HG02798 (cell line): ENCODE results near the gene POMT1.
"Not testable (repeated sequence)": the region's sequence is repeated elsewhere in the genome, so short reads cannot be mapped to it uniquely, and the experiment has no call there.

Experiments used
- ATAC-seq: cut with Tn5 transposase; IDR thresholded peaks from one replicate; pipeline ENCODE4 v1.9.1; 2021; ENCODE audit warnings: mild to moderate bottlenecking; ENCODE audit not compliant: unreplicated experiment, poor library complexity

Gene POMT1

DNA sequence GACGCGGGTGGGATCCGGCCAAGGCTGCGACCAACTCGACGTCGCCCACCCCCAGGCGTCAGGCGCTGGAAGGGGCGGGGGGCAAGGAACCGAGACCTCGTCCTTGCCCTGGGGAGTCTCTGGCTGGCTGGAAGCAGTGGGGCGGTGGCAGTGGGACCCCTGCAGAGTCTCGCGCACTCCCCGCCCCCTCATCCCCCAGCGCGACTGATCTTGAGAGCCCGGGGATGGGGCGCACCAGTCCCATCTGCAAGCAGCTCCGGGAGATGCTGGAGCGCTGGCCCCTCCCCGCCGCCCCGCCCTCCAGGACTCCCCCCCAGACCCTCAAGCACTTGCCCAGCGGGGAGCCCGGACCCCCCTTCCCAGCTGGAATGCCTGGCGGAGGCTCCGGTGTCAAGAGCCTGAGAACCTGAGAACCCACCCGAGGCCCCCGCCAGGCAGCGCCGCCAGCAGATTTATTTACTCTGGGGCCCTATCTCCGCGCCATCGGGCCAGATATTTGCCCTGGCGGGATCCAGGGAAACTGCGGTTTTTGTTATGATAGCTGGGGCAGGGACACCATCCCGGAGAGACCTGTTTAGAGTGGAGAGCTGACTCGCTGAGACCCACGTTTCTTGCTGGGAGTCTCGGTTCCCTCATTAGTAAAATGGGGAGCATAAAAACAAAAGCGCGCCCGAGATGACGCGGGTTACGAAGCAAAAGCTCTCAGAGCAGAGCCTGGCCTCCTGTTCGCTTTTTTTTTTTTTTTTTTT lies 43.8 kb downstream of the POMT1 start:
- no peak for ATAC-seq

DNA sequence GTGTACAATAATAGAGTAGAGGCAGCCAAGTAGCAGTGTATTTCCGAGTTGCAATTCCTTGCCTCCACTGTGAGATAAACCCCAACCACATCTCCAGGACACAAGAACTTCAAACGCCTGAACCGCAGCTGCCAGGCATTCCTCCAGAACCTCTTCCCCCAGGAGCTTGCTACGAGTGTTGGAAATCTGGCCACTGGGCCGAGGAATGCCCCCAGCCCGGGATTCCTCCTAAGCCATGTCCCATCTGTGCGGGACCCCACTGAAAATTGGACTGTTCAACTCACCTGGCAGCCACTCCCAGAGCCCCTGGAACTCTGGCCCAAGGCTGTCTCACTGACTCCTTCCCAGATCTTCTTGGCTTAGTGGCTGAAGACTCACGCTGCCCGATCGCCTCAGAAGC lies 46.5 kb downstream of the POMT1 start:
- ATAC-seq = not testable (repeated sequence)

DNA sequence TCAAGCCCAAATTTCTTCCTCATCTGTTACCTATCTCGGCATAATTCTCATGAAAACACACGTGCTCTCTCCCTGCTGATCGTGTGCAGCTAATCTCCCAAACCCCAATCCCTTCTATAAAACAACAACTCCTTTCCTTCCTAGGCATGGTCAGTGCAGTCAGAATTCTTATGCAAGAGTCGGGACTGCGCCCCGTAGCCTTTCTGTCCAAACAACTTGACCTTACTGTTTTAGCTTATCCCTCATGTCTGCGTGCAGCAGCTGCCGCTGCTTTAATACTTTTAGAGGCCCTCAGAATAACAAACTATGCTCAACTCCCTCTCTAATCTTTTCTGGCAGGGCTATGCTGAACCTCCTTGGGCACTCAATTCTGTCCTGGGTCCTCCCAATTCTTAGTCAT lies 47.7 kb downstream of the POMT1 start:
- not testable (repeated sequence) for ATAC-seq

DNA sequence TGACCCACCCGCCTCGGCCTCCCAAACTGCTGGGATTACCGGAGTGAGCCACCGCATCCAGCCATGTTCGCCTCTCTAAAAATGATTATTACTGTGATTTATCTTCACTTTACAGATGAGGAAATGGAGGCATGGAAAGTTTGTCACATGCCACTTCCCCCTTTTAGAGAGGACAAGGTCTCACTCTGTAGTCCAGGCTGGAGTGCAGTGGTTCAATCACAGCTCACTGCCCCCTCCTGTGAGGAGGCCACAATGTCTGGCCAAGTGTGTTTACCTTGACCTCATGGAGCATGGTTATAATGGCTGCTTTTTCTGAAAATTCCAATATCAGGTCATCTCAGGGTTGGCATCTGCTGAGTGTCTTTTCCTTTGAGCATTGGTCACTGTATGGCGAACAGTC lies 49.3 kb downstream of the POMT1 start:
- ATAC-seq = no peak

DNA sequence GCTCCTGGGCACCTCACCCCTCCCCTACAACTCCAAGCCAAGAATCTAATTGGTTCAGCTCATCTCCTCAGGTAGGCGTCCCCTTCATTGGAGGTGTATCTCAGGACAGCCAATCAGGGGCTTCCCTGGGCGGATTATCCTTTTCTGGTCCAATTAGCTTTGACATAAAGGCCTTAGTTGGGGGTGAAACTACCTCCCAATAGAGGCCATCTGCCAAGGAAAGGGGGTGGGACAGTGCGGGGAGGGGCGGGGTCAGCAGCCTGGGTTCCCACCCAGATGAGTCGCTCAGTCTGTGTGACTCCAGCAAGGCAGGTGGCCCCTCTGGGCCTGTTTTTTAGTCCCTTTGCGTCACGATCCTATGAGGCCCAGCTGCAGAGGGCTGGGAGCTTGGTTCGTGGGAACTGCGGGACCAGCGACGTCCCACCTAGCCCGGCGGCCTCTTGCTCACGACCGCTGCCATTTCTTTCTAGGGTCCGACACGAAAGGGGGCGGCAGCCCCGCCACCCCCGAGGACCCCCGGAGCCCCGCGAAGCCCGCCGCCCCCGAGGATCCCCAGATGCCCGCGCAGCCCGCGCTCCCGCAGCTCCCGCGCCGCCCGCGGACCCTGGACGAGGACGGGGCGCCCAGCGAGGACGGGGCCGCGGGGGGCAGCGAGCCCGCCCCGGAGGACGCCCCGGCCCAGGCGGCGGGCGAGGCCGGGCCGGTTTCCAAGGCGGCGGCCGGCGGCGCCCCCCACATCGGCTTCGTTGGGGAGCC lies 51.5 kb downstream of the POMT1 start:
- ATAC-seq = no peak

DNA sequence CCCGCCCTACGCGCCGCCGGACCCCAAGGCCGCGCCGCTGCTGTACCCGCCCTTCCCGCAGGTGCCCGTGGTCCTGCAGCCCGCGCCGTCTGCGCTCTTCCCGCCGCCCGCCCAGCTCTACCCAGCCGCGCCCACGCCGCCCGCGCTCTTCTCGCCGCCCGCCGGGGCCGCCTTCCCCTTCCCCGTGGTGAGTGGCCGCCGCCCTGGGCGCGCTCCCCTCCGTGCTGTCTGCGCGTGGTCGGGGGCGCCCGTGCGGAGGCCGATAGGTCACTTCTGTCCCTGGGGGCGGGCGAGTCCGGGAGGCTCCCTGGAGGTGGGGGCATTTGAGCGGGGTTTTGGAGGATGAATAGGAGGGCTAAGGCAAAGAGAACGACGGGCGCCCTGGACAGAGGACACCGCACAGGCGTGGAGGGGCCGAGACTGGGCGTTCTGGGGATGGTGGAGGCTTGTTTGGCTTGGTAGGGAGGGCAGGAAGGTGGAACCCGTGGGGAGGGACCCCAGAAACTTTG lies 52.2 kb downstream of the POMT1 start:
- no peak for ATAC-seq

DNA sequence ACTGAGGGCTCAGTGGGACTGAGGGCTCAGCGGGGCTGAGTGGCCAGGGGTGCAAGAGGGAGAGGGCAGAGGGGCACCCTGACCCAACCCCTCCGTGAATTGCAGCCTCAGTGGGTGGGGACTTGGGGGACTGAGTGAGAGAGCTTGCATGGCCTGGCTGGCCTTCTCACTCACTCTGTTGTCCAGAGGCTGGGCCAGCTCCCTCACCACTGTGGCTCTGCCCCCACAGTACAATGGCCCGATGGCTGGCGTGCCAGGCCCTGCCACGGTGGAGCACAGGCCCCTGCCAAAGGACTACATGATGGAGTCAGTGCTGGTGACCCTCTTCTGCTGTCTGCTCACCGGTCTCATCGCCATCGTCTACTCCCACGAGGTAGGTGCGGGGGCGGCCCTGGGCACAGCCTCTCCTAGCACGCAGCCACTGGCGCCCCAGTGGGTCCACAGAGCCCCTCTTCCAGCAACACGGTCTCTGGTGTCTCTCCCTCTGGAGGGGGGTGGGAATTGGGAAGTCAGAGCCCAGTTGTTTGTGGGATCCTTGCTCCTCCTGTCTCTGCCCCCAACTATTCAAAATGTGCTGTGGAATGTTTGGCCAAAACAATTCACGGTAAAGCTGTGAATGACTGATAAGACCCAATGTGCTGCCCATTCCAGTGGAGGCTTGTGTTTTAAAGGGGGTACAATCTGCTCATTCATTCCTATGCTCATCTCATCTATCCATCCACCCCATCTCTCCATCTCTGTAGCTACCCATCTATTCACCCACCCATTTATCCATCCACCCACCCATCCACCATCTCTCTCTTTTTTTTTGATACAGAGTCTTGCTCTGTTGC lies 53.3 kb downstream of the POMT1 start:
- ATAC-seq = no peak

DNA sequence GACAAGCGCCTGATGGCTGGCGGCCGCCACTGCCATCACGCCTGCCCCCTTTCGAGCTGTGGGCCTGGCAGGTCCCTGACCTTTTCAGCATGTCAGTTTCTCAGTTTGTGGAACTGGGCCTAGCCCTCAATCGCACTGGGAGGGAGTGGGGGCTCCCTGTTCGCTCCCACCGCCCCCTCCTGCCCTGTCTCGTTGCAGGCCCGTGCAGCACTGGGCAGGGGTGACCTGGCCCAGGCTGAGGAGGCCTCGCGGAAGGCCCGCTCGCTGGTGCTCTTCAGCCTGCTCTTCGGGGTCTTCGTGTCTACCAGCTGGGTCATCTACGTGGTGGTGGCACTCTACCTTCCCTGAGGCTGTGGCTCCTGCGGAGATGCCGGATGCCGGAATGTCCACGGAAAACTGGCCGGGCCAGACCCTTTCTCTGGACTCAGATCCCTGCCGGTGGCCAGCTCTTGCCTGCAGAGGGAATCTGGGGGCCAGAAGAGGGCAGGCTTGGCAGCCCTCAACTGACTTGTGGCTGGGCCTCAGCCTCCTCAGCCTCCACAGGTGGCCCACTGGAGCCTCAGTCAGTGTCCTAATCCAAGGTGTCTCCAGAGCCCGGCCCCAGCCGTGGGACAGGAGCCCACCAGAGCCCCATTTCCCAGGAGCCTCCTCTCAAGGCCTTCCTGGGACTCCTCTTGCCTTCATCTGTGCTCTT lies 55.3 kb downstream of the POMT1 start:
- ATAC-seq = no peak

DNA sequence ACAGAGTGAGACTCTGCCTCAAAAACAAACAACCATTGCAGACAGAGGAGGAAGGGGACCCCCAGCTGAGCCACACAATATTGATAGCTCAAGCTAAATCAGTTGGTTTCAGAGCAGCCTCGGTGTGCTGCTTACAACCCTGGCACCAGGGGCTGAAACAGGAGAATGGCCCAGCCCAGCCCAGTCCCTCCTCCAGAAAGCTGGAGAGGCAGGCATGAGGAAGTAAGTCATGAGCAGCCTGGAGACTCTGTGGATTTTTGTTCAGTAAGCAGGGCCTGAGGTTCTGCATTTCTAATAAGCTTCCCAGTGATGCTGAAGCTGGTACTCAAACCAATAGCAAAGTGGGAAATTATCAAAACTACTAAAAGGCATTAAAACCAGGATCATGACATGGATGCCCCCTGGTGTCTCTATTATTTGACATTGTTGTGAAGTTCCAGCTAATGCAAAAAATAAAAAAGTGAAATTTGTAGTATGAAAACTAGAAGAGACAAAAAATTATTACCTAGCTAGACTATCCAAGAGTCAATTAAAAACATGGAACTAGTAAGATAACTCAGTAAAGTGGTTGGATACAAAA lies 56.8 kb downstream of the POMT1 start:
- ATAC-seq = no peak

DNA sequence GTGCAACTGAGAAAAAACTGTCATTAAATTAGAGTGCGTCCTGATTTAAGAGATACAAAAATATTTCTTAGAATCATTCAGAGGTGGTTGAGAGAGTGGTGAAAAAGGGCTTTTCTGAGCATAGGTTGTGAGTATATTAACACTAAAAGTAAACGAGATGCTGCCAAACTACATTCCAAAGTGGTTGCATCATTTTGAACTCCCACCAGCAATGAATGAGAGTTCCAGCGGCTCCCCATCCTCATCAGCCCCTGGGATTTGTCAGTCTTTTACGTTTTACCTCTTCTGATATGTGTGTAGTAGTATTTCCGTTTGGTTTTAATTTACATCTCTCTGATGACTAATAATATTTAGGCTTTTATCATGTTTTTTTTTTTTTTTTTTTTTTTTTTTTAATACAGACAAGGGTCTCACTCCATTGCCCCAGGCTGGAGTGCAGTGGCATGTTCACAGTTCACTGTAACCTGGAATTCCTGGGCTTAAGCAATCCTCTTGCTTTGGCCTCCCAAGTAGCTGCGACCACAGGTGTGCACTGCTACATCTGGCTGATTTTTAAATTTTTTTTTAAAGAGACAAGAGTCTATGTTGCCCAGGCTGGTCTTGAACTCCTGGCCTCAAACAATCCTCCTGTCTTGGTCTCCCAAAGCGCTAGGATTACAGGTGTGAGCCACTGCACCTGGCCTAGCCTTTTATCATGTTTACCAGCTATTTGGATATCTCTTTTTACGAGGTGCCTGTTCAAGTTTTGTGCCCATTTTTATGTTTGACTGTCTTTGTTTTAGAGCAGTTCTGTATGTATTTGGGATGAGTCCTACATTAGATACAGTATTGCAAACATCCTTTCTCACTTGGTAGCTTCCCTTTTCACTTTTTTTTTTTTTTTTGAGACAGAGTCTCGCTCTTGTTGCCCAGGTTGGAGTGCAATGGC lies 59.6 kb downstream of the POMT1 start:
- ATAC-seq = no peak

DNA sequence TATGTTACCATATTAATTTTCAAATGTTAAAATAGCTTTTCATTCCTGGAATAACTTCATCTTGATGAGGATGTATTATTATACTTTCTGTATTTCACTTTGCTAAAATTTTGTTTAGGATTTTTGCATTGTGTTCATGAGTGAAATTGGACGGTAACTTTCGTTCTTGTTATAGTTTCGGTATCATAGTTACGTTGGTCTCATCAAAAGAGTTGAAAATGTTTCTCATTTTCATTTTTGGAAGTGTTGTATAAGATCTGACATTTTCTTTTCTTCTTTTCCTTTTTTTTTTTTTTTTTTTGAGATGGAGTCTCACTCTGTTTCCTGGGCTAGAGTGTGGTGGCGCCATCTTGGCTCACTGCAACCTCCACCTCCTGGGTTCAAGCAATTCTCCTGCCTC lies 62.7 kb downstream of the POMT1 start:
- ATAC-seq = no peak

DNA sequence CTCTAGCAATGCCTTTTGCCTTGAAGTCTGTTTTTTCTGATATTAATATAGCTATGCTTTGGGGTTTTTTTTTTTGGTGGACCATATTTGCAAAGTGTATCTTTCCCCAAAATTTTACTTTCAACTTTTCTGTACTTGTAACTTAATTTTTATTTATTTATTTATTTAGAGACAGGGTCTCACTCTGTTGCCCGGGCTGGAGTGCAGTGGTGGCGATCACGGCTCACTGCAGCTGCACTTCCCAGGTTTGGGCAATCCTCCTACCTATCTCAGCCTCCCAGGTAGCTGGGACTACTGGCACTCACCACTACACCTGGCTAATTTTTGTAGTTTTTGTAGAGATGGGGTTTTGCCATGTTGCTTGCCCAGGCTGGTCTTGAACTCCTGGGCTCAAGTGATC lies 63.4 kb downstream of the POMT1 start:
- no peak for ATAC-seq

DNA sequence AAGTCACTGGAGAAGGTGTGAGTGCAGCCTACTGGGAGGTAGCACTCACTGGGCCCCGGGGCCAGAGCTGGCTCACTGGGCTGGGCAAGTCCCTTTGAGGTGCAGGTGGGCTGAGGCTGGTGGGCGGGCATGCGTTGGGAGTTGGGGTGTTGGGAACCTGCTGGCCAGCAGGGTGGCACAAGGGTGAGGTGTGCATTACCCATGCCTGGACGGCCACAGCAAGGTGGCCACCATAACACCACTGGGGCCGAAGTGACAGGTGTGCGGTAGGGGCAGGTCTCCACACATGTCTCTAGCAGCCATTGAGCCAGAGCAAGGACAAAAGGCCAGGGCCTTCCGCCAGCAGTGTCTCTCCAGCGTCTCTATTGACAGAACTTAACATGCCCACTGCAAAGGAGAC lies 65.2 kb downstream of the POMT1 start:
- ATAC-seq = no peak
